Measurements from ENCODE around the gene NME3.

DNA sequence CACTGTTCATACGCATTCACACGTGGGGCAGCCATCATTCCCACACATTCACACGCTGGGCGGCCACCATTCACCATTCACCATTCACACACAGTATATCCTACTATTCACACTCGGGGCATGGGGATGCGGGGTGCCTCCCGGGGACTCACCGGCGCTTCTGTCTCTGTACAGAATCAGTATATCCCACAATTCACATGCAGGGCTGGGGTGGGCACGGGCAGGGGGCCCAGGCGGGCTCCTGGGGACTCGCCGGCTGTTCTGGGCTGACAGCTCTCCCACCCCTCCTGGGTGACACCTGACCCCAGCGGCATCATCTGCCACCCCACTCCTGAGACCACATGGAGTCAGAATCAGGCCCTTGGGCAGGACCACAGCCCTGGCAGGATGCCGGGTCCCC, 9.6 kb downstream of the NME3 start:
- no peak for TF ChIP-seq EZH2 (IDR thresholded peaks at IDR 0.05; ENCODE audit: low read length, unreplicated experiment)
- TF ChIP-seq, protein P1, sequence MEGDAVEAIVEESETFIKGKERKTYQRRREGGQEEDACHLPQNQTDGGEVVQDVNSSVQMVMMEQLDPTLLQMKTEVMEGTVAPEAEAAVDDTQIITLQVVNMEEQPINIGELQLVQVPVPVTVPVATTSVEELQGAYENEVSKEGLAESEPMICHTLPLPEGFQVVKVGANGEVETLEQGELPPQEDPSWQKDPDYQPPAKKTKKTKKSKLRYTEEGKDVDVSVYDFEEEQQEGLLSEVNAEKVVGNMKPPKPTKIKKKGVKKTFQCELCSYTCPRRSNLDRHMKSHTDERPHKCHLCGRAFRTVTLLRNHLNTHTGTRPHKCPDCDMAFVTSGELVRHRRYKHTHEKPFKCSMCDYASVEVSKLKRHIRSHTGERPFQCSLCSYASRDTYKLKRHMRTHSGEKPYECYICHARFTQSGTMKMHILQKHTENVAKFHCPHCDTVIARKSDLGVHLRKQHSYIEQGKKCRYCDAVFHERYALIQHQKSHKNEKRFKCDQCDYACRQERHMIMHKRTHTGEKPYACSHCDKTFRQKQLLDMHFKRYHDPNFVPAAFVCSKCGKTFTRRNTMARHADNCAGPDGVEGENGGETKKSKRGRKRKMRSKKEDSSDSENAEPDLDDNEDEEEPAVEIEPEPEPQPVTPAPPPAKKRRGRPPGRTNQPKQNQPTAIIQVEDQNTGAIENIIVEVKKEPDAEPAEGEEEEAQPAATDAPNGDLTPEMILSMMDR (conservative IDR thresholded peaks at IDR 0.05; ENCODE audit: low read depth, low read length), result no peak
